Vagina (tissue), 2 donors: ENCODE data around the gene DBN1. TPM values are rescaled to one million over a fixed set of nuclear protein-coding genes. Genes with fewer than 3 reads are reported as not detected.

Experiments used
- DNase-seq, 2 donors: peaks; one replicate each; pipeline ENCODE4 v3.0.0-alpha.2; 2017; ENCODE audit errors: extremely low spot score in 2 of 2
- H3K27ac ChIP-seq: fragments of 200-600 bp; sonication (generic); one replicate; pipeline ENCODE4 v1.5.1; 2019
- H3K27me3 ChIP-seq: fragments of 200-600 bp; sonication (generic); one replicate; pipeline ENCODE4 v1.5.1; 2019
- H3K36me3 ChIP-seq, 2 donors: fragments of 200-600 bp; sonication (generic); one replicate each; pipeline ENCODE4 v1.5.1; 2017 to 2019
- H3K4me1 ChIP-seq: fragments of 200-600 bp; sonication (generic); one replicate; pipeline ENCODE4 v1.5.1; 2019
- H3K4me3 ChIP-seq, 2 donors: fragments of 200-600 bp; sonication (generic); 1 replicate in 1 of 2; 2 replicates in 1 of 2; pipeline ENCODE4 v1.5.1; 2016 to 2019
- H3K9me3 ChIP-seq: fragments of 200-600 bp; sonication (generic); one replicate; pipeline ENCODE4 v1.5.1; 2019
- CTCF ChIP-seq, 3 experiments: fragments of 450-650 bp in 2 of 3; fragments of 200-600 bp in 1 of 3; sonication (generic) in 1 of 3; IDR thresholded peaks; one replicate each; pipeline ENCODE4 v1.5.1; 2017 to 2019; ENCODE audit warnings: antibody characterized with exemption in 3 of 3, mild to moderate bottlenecking in 2 of 3, moderate library complexity in 2 of 3
- POLR2A ChIP-seq, 2 donors: fragments of 450-650 bp; IDR thresholded peaks; one replicate each; pipeline ENCODE4 v1.6.1; 2017; ENCODE audit warnings: antibody characterized with exemption in 2 of 2, mild to moderate bottlenecking in 2 of 2, moderate library complexity in 2 of 2
- POLR2AphosphoS5 ChIP-seq, 2 donors: sonication (generic); formaldehyde crosslinking; IDR thresholded peaks; one replicate each; pipeline ENCODE4 v1.9.0; 2017; ENCODE audit warnings: antibody characterized with exemption in 2 of 2, mild to moderate bottlenecking in 2 of 2, low read depth in 1 of 2; ENCODE audit not compliant: insufficient read depth in 1 of 2
- intact Hi-C: fragments of 100-400 bp; cut with DNase I; formaldehyde crosslinking; loops from one replicate; pipeline ENCODE4 v1.15.1; 2023
- total RNA-seq: library from RNA; depleted of rRNA; stranded (reverse); fragments of >200 nt; gene quantifications from one replicate; pipeline ENCODE4 v1.2.3, GENCODE V29; 2016

The DBN1 gene
- total RNA-seq, 1 donor from 2014 or later, result 69.0 TPM

GRCh38 chr5:177516601-177517568 lies 43.5 kb upstream of the DBN1 start, which contains the start of gene DDX41:
DDX41 (minus strand) TSS chr5:177516961; CDS start chr5:177516945, 16 bp downstream.
- DNase-seq, result peak in 1 of 2 donors; percentile 98
- H3K36me3 ChIP-seq, result peaks cover 0 to 57% of the 10 kb centered on the region in 2 donors
- TF ChIP-seq POLR2A (IDR thresholded peaks at IDR 0.05) (no peak), CTCF (IDR thresholded peaks at IDR 0.05) (peak in 1 of 3 experiments; percentile 7), POLR2AphosphoS5 (IDR thresholded peaks at IDR 0.05; ENCODE audit: insufficient read depth in 1 of 2, low read depth in 1 of 2) (peak; percentile 96 to 100)
- no peaks in the 10 kb centered on the region for H3K9me3 ChIP-seq
- H3K4me1 ChIP-seq, result peaks cover 13% of the 10 kb centered on the region
- peak within 1 kb of the TSS; percentile 67 for H3K27ac ChIP-seq
- no peaks in the 10 kb centered on the region for H3K27me3 ChIP-seq
- peak within 1 kb of the TSS; percentile 81 to 95 for H3K4me3 ChIP-seq
- intact Hi-C loops, result no loop called here

- no peak for DNase-seq
- no peak overlapping the region for H3K27ac ChIP-seq
- intact Hi-C loops, result no loop called here
- peaks cover 13% of the 10 kb centered on the region for H3K4me1 ChIP-seq
- TF ChIP-seq CTCF (IDR thresholded peaks at IDR 0.05) (no peak), POLR2AphosphoS5 (IDR thresholded peaks at IDR 0.05; ENCODE audit: insufficient read depth in 1 of 2, low read depth in 1 of 2) (no peak), POLR2A (IDR thresholded peaks at IDR 0.05) (no peak)
- H3K4me3 ChIP-seq, result peak overlapping the region; percentile 81 to 95
- no peaks in the 10 kb centered on the region for H3K27me3 ChIP-seq
- H3K9me3 ChIP-seq, result no peaks in the 10 kb centered on the region
- peaks cover 0 to 58% of the 10 kb centered on the region in 2 donors for H3K36me3 ChIP-seq
These were observed 42.1 kb upstream of the DBN1 start for GRCh38 chr5:177515580-177515979.

- no peaks in the 10 kb centered on the region for H3K27me3 ChIP-seq
- peaks cover 0 to 54% of the 10 kb centered on the region in 2 donors for H3K36me3 ChIP-seq
- H3K4me3 ChIP-seq, result no peak overlapping the region
- intact Hi-C loops, result no loop called here
- TF ChIP-seq POLR2A (IDR thresholded peaks at IDR 0.05), result no peak
- no peak for TF ChIP-seq POLR2AphosphoS5 (IDR thresholded peaks at IDR 0.05; ENCODE audit: insufficient read depth in 1 of 2, low read depth in 1 of 2)
- TF ChIP-seq CTCF (IDR thresholded peaks at IDR 0.05), result no peak
- no peaks in the 10 kb centered on the region for H3K9me3 ChIP-seq
- DNase-seq, result no peak
- H3K4me1 ChIP-seq, result peaks cover 18% of the 10 kb centered on the region
- H3K27ac ChIP-seq, result no peak overlapping the region
These were observed 41.1 kb upstream of the DBN1 start for GRCh38 chr5:177514541-177514940.

- H3K4me3 ChIP-seq, result no peak overlapping the region
- H3K36me3 ChIP-seq, result peaks cover 0 to 50% of the 10 kb centered on the region in 2 donors
- no peak for DNase-seq
- H3K27ac ChIP-seq, result no peak overlapping the region
- peaks cover 18% of the 10 kb centered on the region for H3K4me1 ChIP-seq
- H3K27me3 ChIP-seq, result no peaks in the 10 kb centered on the region
- TF ChIP-seq POLR2AphosphoS5 (IDR thresholded peaks at IDR 0.05; ENCODE audit: insufficient read depth in 1 of 2, low read depth in 1 of 2) (no peak), CTCF (IDR thresholded peaks at IDR 0.05) (no peak), POLR2A (IDR thresholded peaks at IDR 0.05) (no peak)
- intact Hi-C loops, result no loop called here
- no peaks in the 10 kb centered on the region for H3K9me3 ChIP-seq
These were observed 40.1 kb upstream of the DBN1 start for GRCh38 chr5:177513500-177513899.
